OCI-LY3 (cell line): ENCODE measurements around the gene CACNA1C.

Experiments
- H2AFZ ChIP-seq: fragments of 200-600, 300-600 bp; shearing (Covaris generic); 2 replicates; pipeline ENCODE4 v1.6.0; 2014; ENCODE audit warnings: antibody characterized with exemption, low read depth, low read length
- H3K27ac ChIP-seq: fragments of 200-600, 300-600 bp; sonication (generic); 2 replicates; pipeline ENCODE4 v1.5.1; 2014; ENCODE audit warnings: mild to moderate bottlenecking, low read length, moderate library complexity, mixed read lengths
- H3K27me3 ChIP-seq: fragments of 200-600, 300-600 bp; sonication (generic); 2 replicates; pipeline ENCODE4 v1.6.1; 2014; ENCODE audit warnings: low read depth, low read length, mixed read lengths
- H3K36me3 ChIP-seq: fragments of 200-600, 300-600 bp; sonication (generic); replicated peaks from 2 replicates; pipeline ENCODE3; 2014; ENCODE audit warnings: low read depth, low read length, mixed read lengths
- H3K4me1 ChIP-seq: fragments of 300-600, 200-600 bp; sonication (generic); 2 replicates; pipeline ENCODE4 v1.6.1; 2014; ENCODE audit warnings: low read length, mixed read lengths
- H3K4me2 ChIP-seq: fragments of 200-600, 300-600 bp; sonication (generic); 2 replicates; pipeline ENCODE4 v1.6.1; 2014; ENCODE audit warnings: low read length, mixed read lengths
- H3K4me3 ChIP-seq: fragments of 300-600, 200-600 bp; sonication (generic); 2 replicates; pipeline ENCODE4 v1.5.1; 2014; ENCODE audit warnings: antibody characterized with exemption, mild to moderate bottlenecking, low read length, moderate library complexity
- H3K79me2 ChIP-seq: fragments of 300-600, 200-600 bp; shearing (Covaris generic); 2 replicates; pipeline ENCODE4 v1.6.1; 2014; ENCODE audit warnings: mild to moderate bottlenecking, low read length, mixed read lengths
- H3K9ac ChIP-seq: fragments of 300-600, 200-600 bp; shearing (Covaris generic); 2 replicates; pipeline ENCODE4 v1.6.0; 2014; ENCODE audit warnings: mild to moderate bottlenecking, low read length, moderate library complexity
- H3K9me3 ChIP-seq: fragments of 200-600, 300-600 bp; shearing (Covaris generic); 2 replicates; pipeline ENCODE4 v1.6.1; 2014; ENCODE audit warnings: low read length, mixed read lengths; ENCODE audit not compliant: insufficient read depth
- H4K20me1 ChIP-seq: fragments of 200-600, 300-600 bp; sonication (generic); 2 replicates; pipeline ENCODE4 v1.6.1; 2016; ENCODE audit warnings: low read length, mixed read lengths; ENCODE audit not compliant: insufficient read depth
- EZH2phosphoT487 ChIP-seq: fragments of 200-600 bp; shearing (Covaris generic); IDR thresholded peaks from 2 replicates; pipeline ENCODE4 v1.6.1; 2018; ENCODE audit warnings: antibody characterized with exemption, mixed run types, low read depth
- TF ChIP-seq, protein P1 (sequence below): fragments of 200-600, 300-600 bp; sonication (generic); IDR thresholded peaks from 2 replicates; pipeline ENCODE4 v1.5.1; 2014; ENCODE audit warnings: antibody characterized with exemption, low read length, low read depth

CACNA1C gene

DNA sequence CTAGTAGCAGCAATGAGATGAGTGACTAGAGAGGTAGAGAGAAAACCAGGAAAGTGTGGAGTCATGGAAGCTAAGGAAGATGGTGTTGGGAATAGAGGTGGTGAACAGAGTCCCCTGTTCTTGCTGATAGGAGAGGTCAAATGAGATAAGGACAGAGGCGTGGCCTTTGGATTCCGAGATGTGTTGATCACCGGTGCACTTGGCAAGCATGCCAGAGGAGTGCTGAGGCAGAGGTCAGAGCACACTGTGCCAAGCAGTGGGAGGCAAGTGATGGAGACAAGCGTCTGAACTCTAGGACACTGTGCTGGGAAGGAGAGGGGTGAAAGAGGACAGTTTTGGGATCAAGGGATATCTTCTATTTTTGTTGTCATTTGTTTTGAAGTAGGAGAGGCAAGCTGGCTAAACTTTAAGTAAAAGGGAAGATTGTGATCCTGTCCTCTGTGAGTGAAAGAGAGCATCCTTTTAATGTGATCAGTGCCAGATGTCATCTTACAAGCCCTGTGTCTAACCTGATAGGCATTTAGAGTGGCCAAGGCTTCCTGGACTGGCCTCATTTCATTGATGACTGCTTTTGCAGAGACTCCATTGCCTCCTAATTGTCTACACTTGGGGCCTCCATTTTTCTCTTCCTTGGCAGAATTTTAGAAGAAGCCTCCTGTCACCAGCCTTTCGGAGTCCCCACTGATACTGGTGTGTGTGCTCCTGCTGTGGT is 336.4 kb downstream of the CACNA1C start:
- TF ChIP-seq, protein P1, sequence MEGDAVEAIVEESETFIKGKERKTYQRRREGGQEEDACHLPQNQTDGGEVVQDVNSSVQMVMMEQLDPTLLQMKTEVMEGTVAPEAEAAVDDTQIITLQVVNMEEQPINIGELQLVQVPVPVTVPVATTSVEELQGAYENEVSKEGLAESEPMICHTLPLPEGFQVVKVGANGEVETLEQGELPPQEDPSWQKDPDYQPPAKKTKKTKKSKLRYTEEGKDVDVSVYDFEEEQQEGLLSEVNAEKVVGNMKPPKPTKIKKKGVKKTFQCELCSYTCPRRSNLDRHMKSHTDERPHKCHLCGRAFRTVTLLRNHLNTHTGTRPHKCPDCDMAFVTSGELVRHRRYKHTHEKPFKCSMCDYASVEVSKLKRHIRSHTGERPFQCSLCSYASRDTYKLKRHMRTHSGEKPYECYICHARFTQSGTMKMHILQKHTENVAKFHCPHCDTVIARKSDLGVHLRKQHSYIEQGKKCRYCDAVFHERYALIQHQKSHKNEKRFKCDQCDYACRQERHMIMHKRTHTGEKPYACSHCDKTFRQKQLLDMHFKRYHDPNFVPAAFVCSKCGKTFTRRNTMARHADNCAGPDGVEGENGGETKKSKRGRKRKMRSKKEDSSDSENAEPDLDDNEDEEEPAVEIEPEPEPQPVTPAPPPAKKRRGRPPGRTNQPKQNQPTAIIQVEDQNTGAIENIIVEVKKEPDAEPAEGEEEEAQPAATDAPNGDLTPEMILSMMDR, result no peak
- TF ChIP-seq EZH2phosphoT487, result no peak
- H3K4me3 ChIP-seq, result no peak overlapping the region
- no peaks in the 10 kb centered on the region for H4K20me1 ChIP-seq
- no peaks in the 10 kb centered on the region for H3K9me3 ChIP-seq
- no peaks in the 10 kb centered on the region for H3K27me3 ChIP-seq
- no peak overlapping the region for H3K4me2 ChIP-seq
- no peaks in the 10 kb centered on the region for H3K36me3 ChIP-seq
- H3K4me1 ChIP-seq, result peaks cover 39% of the 10 kb centered on the region
- H2AFZ ChIP-seq, result no peak overlapping the region
- no peak overlapping the region for H3K27ac ChIP-seq
- H3K79me2 ChIP-seq, result no peaks in the 10 kb centered on the region
- no peak overlapping the region for H3K9ac ChIP-seq

DNA sequence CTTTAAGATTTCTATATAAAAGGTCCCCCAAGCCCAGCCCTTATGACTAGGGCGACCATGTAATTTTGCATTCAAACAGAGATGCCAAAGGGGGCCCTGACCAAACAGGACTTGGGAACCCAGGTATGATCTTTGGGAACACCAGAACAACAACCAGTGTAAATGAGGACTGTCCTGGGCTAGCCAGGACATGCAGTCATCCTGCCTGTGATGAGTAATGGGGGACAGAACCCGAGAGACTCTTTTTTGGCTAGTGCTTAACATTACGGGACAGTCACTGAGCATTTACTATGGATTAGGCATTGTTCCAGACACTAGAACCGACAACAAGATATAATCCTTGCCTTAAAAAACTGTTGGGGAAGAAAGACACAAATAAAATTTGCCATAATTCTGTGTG is 337.3 kb downstream of the CACNA1C start:
- Histone ChIP-seq H4K20me1 (no peaks in the 10 kb centered on the region), H3K4me1 (peaks cover 30% of the 10 kb centered on the region), H3K36me3 (no peaks in the 10 kb centered on the region), H3K4me2 (no peak overlapping the region), H3K9ac (no peak overlapping the region), H3K79me2 (no peaks in the 10 kb centered on the region), H3K27me3 (no peaks in the 10 kb centered on the region), H3K4me3 (no peak overlapping the region), H3K9me3 (no peaks in the 10 kb centered on the region), H2AFZ (no peak overlapping the region), H3K27ac (no peak overlapping the region)
- TF ChIP-seq, protein P1, result no peak
- no peak for TF ChIP-seq EZH2phosphoT487

DNA sequence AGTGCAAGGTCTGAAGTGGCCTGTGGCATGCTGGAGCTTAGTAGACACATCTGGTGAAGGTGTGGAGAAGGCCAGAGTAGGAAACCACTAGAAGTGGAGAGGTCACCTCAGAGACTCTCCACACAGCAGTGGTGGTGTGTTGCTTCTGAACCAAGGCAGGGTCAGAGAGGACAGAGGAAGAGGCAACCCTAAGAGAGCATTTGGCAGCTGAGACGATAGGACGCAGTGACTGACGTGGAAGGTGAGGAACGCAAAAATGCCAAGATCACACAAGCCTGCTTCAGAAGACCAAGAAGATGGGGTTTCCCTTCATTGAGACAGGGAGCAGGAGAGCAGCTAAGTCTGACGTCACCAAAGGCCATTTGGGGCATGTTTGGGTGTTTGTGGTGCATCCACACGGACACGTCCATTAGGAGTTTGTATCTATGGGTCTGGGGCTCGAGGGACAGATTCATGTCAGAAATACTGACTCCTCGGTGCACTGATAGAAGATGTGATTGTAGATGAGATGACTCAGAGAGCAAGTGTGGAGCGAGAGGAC is 338.1 kb downstream of the CACNA1C start:
- Histone ChIP-seq H3K4me1 (peaks cover 30% of the 10 kb centered on the region), H3K27me3 (no peaks in the 10 kb centered on the region), H3K9me3 (no peaks in the 10 kb centered on the region), H2AFZ (no peak overlapping the region), H3K9ac (no peak overlapping the region), H4K20me1 (no peaks in the 10 kb centered on the region), H3K4me2 (no peak overlapping the region), H3K4me3 (no peak overlapping the region), H3K79me2 (no peaks in the 10 kb centered on the region), H3K27ac (no peak overlapping the region), H3K36me3 (no peaks in the 10 kb centered on the region)
- TF ChIP-seq, protein P1, result no peak
- TF ChIP-seq EZH2phosphoT487, result no peak

DNA sequence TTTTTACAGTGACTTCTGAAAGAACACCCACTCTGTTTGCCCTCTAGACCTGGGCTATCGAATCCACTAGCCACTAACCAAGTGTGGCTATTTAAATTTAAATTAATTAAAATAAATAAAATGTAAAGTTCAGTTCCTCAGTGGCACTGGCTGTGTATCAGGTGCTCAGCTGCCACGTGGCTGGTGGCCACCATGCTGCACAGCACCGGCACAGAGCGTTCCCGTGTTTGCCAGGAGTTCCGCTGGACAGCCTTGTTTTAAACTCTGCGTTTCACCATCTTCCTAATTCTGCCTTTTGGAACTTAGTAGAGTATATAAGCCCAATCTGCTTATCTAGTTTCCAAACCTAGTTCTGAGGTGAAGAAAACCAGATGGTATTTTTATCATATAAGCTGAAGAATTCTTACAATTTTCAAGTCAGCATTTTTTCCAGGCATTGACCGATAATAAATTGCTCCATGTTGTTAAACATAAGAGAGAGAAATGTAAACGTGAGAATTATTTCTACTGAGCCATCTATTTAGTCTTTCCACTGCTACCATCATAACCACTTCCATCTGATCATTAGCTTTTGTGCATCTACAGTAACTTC is 339.0 kb downstream of the CACNA1C start:
- Histone ChIP-seq H3K9me3 (no peaks in the 10 kb centered on the region), H2AFZ (no peak overlapping the region), H4K20me1 (no peaks in the 10 kb centered on the region), H3K4me3 (no peak overlapping the region), H3K4me2 (no peak overlapping the region), H3K36me3 (no peaks in the 10 kb centered on the region), H3K79me2 (no peaks in the 10 kb centered on the region), H3K9ac (no peak overlapping the region), H3K27ac (no peak overlapping the region), H3K4me1 (peaks cover 25% of the 10 kb centered on the region), H3K27me3 (no peaks in the 10 kb centered on the region)
- no peak for TF ChIP-seq EZH2phosphoT487
- TF ChIP-seq, protein P1, result no peak
